LNCaP clone FGC (cell line): ENCODE data around the gene ADAMTS19.

Experiments
- DNase-seq: peaks from one replicate; pipeline ENCODE4 v3.0.0-alpha.2; 2011; ENCODE audit warnings: low read depth
- H3K4me3 ChIP-seq: 2 replicates; pipeline ENCODE4 v1.5.1; 2011; ENCODE audit warnings: mild to moderate bottlenecking, low read depth, low read length, control low read depth
- TF ChIP-seq, protein P1 (sequence below): IDR thresholded peaks from 2 replicates; pipeline ENCODE4 v1.5.1; 2012; ENCODE audit warnings: mild to moderate bottlenecking; ENCODE audit not compliant: control insufficient read depth, insufficient read depth; ENCODE audit errors: extremely low read depth

The ADAMTS19 gene

GRCh38 chr5:129511291-129511690 is 51.2 kb downstream of the ADAMTS19 start:
- TF ChIP-seq, protein P1, sequence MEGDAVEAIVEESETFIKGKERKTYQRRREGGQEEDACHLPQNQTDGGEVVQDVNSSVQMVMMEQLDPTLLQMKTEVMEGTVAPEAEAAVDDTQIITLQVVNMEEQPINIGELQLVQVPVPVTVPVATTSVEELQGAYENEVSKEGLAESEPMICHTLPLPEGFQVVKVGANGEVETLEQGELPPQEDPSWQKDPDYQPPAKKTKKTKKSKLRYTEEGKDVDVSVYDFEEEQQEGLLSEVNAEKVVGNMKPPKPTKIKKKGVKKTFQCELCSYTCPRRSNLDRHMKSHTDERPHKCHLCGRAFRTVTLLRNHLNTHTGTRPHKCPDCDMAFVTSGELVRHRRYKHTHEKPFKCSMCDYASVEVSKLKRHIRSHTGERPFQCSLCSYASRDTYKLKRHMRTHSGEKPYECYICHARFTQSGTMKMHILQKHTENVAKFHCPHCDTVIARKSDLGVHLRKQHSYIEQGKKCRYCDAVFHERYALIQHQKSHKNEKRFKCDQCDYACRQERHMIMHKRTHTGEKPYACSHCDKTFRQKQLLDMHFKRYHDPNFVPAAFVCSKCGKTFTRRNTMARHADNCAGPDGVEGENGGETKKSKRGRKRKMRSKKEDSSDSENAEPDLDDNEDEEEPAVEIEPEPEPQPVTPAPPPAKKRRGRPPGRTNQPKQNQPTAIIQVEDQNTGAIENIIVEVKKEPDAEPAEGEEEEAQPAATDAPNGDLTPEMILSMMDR, result no peak
- H3K4me3 ChIP-seq, result no peak overlapping the region
- DNase-seq, result no peak

DNA sequence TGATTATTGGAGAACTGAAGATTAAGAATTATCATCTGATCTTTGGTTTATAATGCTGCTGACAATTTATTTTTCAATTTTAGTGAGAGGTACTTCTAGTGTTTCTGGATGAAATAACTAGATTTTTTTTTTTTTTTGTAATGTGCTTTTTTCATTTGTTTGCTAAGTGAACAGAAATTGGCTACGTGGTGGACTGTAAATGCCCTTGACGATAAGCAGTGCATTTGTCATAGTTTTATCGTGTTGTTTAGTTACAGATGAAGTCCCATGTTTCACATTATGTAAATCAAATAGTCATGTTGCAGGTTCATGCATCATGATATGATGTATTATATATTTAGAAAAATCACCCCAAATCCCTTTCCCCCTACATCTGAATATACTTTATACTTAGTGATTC is 81.0 kb downstream of the ADAMTS19 start:
- DNase-seq, result no peak
- no peak overlapping the region for H3K4me3 ChIP-seq
- TF ChIP-seq, protein P1, result no peak

GRCh38 chr5:129541648-129542251 is 81.7 kb downstream of the ADAMTS19 start:
- TF ChIP-seq, protein P1, result peak; percentile 43
- no peak for DNase-seq
- H3K4me3 ChIP-seq, result no peak overlapping the region

- TF ChIP-seq, protein P1, result no peak
- DNase-seq, result no peak
Measured at GRCh38 chr5:129547137-129547536, 87.0 kb downstream of the ADAMTS19 start.

DNA sequence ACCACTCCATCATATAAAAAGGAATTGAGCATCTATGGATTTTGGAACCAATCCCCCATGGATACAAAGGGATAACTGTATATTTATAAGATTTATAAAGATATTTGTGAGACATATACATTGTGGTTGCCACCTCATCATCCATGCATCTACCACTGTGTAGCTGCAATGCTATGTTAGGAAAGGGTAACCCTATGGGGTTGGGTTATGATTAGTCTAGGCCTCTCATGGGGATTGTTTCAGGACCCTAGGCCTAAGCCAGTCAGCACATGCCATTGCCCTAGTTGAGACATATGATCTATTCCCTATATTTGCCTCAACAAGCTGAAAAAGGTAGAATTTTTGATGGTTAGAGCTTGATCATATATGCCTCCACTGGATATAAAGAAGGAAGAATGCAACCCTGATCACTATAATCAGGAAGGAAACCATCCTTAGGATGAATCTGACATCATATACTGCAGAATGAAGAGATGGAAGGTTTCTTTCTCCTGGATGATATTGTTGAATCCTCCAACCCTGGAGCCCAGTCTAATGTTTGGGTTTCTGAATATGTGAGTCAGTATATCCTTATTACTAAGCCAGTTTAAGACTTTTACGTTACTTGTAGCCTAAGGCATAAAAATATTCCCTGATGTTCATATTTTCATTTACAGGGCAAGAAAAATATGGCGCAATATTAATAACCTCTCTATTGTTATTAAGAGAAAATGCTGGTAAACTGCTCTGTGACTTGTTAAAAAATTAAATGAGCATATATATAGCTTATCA is 94.2 kb downstream of the ADAMTS19 start:
- H3K4me3 ChIP-seq, result no peak overlapping the region
- TF ChIP-seq, protein P1, result no peak
- no peak for DNase-seq

More at GRCh38 chr5:129547137-129547536, 87.0 kb downstream of the ADAMTS19 start:
- no peak overlapping the region for H3K4me3 ChIP-seq

DNA sequence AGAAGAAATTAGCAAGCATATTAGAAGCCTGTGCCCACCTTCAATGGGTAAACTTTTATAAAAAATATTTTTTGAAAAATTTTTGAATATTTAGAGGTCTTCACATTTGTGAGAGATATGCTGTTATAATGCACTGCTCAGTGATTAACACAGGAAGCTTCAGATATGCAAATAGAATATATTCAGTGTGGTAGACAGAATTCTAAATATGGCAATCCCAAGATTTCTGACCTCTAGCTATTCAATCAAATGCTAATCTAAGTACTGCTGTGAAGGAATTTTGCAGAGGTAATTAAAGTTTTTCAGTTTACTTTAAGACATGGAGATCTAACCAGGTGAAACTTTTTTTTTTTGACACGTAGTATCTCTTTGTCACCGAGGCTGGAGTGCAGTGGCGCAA is 103.5 kb downstream of the ADAMTS19 start:
- no peak for DNase-seq
- H3K4me3 ChIP-seq, result no peak overlapping the region
- TF ChIP-seq, protein P1, result no peak
